IPS-NIHi7 (cell line): ENCODE results near the gene CHRNB1.

Experiments used
- DNase-seq: peaks from one replicate; pipeline ENCODE4 v3.0.0; 2012; ENCODE audit warnings: mixed read lengths; ENCODE audit errors: extremely low spot score

Gene CHRNB1

DNA sequence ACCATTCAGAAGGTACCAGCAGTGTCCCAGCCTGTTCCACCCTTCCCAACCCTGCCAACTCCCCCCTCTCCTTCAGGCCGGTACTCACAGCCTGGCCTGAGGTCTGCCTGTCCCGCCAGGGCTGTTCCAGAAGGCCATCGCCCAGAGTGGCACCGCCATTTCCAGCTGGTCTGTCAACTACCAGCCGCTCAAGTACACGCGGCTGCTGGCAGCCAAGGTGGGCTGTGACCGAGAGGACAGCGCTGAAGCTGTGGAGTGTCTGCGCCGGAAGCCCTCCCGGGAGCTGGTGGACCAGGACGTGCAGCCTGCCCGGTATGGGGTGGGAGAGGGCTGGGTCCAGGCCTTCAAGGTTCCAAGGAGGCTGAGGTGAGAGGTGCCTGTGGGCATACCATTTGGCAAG, 30.0 kb upstream of the CHRNB1 start:
- DNase-seq: no peak

GRCh38 chr17:7415784-7416183, 29.1 kb upstream of the CHRNB1 start:
- no peak for DNase-seq

DNA sequence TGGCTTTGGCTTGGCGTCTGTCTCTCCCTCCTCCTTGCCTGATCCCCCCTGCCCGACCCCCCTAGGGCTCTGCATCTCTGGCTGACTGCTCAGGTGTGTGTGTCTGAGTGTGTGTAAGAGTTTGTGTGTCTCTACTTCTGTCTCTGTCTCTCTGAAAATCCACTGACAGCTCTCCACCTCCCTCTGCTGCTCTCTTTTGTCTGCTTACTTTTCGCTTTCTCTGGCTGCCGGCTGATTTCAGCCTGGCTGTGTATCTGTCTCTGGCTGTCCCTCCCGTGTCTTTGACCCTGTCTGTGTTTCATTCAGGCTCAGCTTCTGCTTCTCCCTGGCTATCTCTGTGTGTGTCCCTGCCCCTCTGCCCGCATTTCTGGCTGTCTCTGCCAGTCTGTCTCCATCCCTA, 28.5 kb upstream of the CHRNB1 start:
- no peak for DNase-seq

- no peak for DNase-seq
These were observed 27.7 kb upstream of the CHRNB1 start for GRCh38 chr17:7417056-7417655.

GRCh38 chr17:7418472-7419152, 26.2 kb upstream of the CHRNB1 start:
- DNase-seq: no peak

- DNase-seq: no peak
These were observed 24.8 kb upstream of the CHRNB1 start, which contains the start of gene SPEM1 for GRCh38 chr17:7419819-7420610. SPEM1 (plus strand) TSS chr17:7420324; CDS start chr17:7420385, 61 bp downstream.

GRCh38 chr17:7421186-7421585, 23.7 kb upstream of the CHRNB1 start:
- no peak for DNase-seq

DNA sequence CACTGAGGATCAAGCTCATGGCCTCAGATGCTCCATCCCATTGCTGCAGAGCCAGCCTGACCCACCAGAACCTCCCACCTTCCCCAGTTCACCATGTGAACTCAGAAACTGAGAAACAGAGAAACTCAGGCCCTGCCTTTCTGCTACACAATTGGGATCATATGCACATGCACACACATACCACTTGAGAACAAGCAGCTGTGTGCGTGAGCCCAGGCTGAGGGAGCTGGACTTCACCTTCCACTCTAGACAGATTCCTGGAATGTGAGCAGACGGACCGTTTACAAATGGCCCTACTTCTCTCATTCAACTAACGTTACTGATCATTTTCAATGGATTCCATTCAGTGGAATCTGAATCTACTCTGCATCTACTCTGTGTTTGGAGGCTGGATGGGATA, 21.2 kb upstream of the CHRNB1 start:
- no peak for DNase-seq

GRCh38 chr17:7425316-7425715, 19.5 kb upstream of the CHRNB1 start, which contains the start of gene SPEM2:
SPEM2 (plus strand) TSS chr17:7425616; CDS start chr17:7425689, 73 bp downstream.
- no peak for DNase-seq

- DNase-seq: no peak
These were observed 19.1 kb upstream of the CHRNB1 start for GRCh38 chr17:7425756-7426155.

DNA sequence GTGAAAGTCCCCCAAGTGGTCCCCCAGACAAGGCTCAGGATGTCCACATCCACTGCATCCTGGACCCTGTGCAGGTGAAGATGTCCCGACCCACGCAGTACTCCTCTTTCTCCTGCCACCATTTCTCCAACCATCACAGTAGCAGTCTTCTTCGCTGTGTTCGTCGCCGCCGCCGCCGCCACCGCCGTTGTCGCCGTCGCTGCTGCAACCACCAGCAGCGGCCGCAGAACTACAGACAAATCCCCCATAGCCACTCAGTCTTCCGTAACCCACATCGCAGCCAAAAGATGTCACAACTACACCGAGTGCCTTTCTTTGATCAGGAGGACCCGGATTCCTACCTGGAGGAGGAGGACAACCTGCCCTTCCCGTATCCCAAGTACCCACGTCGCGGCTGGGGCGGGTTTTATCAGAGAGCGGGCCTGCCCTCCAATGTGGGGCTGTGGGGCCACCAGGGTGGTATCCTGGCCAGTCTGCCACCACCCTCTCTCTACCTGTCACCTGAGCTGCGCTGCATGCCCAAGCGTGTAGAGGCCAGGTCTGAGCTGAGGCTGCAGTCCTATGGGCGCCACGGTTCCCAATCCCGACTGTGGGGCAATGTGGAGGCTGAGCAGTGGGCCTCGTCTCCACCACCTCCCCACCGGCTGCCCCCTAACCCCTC, 18.5 kb upstream of the CHRNB1 start:
- DNase-seq: no peak

GRCh38 chr17:7426896-7427489, 17.9 kb upstream of the CHRNB1 start:
- no peak for DNase-seq

- no peak for DNase-seq
These were observed 17.3 kb upstream of the CHRNB1 start for GRCh38 chr17:7427549-7427948.

GRCh38 chr17:7428557-7428956, 16.3 kb upstream of the CHRNB1 start, which contains the start of gene SPEM3:
SPEM3 (plus strand) TSS chr17:7428857; CDS start chr17:7428903, 46 bp downstream.
- no peak for DNase-seq

- DNase-seq: no peak
These were observed 15.1 kb upstream of the CHRNB1 start for GRCh38 chr17:7429722-7430121.

DNA sequence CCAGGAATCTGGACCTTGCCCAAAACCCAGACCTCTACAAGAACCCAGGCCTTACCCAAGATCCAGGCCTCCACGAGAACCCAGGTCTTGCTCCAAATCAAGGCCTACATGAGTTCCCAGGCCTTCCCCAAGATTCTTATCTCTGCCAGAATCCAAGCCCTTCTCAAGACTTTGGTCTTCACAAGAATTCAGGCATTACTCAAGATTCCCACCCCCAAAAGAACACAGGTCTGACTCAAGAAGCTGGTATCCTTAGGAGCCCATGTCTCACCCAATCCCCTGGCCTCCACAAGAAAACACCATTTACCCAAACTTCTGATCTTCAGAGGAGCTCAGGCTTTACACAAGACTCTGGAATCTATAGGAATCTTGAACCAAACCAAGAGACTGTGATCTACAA, 13.6 kb upstream of the CHRNB1 start:
- no peak for DNase-seq

GRCh38 chr17:7432296-7432695, 12.6 kb upstream of the CHRNB1 start:
- DNase-seq: no peak

GRCh38 chr17:7435676-7436555, 8.9 kb upstream of the CHRNB1 start:
- DNase-seq: peak; percentile 55

GRCh38 chr17:7436556-7437368, 8.1 kb upstream of the CHRNB1 start:
- peak; percentile 76 for DNase-seq

GRCh38 chr17:7437369-7437863, 7.4 kb upstream of the CHRNB1 start:
- DNase-seq: no peak
